ENCODE results near the gene SCAMP2.

SCAMP2 gene

DNA sequence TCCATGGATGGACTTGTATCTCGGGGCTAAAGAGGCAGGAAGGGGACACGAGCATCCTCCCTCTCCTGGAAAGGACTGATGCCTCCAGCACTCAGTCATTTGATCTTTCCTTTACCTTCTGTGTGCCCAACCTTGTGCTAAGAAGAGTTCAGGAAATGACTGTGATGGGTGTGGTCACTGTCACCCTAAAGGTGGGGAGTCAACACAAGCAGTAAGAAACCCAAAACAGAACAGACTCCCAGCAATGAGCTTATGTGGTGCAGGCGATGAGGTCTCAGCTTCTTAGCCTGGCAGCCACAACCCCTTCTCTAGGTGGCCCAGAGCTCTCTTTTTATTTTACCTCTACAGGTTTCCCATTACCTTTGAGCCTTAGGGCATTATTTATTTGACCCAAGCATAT, 20.5 kb upstream of the SCAMP2 start:
- TF ChIP-seq, protein P1, sequence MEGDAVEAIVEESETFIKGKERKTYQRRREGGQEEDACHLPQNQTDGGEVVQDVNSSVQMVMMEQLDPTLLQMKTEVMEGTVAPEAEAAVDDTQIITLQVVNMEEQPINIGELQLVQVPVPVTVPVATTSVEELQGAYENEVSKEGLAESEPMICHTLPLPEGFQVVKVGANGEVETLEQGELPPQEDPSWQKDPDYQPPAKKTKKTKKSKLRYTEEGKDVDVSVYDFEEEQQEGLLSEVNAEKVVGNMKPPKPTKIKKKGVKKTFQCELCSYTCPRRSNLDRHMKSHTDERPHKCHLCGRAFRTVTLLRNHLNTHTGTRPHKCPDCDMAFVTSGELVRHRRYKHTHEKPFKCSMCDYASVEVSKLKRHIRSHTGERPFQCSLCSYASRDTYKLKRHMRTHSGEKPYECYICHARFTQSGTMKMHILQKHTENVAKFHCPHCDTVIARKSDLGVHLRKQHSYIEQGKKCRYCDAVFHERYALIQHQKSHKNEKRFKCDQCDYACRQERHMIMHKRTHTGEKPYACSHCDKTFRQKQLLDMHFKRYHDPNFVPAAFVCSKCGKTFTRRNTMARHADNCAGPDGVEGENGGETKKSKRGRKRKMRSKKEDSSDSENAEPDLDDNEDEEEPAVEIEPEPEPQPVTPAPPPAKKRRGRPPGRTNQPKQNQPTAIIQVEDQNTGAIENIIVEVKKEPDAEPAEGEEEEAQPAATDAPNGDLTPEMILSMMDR (conservative IDR thresholded peaks at IDR 0.05; ENCODE audit: low read depth, low read length) = no peak
- Histone ChIP-seq H3K4me1 (ENCODE audit: low read depth, poor library complexity, severe bottlenecking) (peaks cover 15% of the 10 kb centered on the region), H3K9ac (no peak overlapping the region), H2AFZ (ENCODE audit: low read depth) (no peak overlapping the region), H3K4me2 (no peak overlapping the region), H3K27me3 (ENCODE audit: insufficient read depth, low read depth) (no peaks in the 10 kb centered on the region), H3K79me2 (ENCODE audit: insufficient read depth, low read depth) (no peaks in the 10 kb centered on the region), H3K27ac (no peak overlapping the region), H4K20me1 (ENCODE audit: insufficient read depth) (no peaks in the 10 kb centered on the region), H3K4me3 (IDR thresholded peaks at IDR 0.05; ENCODE audit: insufficient read depth, low read depth, low read length) (no peak overlapping the region), H3K36me3 (ENCODE audit: insufficient read depth) (no peaks in the 10 kb centered on the region; the same call in 1 of the 2 replicates)

DNA sequence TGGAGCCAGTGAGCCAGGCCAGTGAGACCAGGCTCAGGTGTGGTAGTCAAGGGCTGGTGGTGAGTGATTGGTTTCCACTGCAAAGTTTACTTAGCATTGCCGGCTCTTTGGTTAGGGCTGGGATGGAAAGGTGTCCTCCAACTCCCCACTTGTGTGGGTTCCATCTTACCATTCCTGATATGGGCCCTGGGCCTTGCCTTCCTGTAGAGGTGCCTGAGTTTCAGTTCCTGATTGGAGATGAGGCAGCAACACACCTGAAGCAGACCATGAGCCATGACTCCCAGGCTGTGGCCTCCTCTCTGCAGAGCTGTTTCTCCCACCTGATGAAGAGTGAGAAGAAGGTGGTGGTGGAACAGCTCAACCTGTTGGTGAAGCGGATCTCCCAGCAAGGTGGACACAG, 19.8 kb upstream of the SCAMP2 start:
- no peak overlapping the region for H3K4me2 ChIP-seq
- H3K9ac ChIP-seq = no peak overlapping the region
- no peak overlapping the region for H2AFZ ChIP-seq (ENCODE audit: low read depth)
- H3K4me3 ChIP-seq (IDR thresholded peaks at IDR 0.05; ENCODE audit: insufficient read depth, low read depth, low read length) = no peak overlapping the region
- H3K27me3 ChIP-seq (ENCODE audit: insufficient read depth, low read depth) = no peaks in the 10 kb centered on the region
- H3K27ac ChIP-seq = no peak overlapping the region
- H4K20me1 ChIP-seq (ENCODE audit: insufficient read depth) = no peaks in the 10 kb centered on the region
- no peaks in the 10 kb centered on the region for H3K79me2 ChIP-seq (ENCODE audit: insufficient read depth, low read depth)
- H3K36me3 ChIP-seq (ENCODE audit: insufficient read depth) = no peaks in the 10 kb centered on the region; the same call in 1 of the 2 replicates
- TF ChIP-seq, protein P1 (conservative IDR thresholded peaks at IDR 0.05; ENCODE audit: low read depth, low read length) = no peak
- peaks cover 14% of the 10 kb centered on the region for H3K4me1 ChIP-seq (ENCODE audit: low read depth, poor library complexity, severe bottlenecking)

DNA sequence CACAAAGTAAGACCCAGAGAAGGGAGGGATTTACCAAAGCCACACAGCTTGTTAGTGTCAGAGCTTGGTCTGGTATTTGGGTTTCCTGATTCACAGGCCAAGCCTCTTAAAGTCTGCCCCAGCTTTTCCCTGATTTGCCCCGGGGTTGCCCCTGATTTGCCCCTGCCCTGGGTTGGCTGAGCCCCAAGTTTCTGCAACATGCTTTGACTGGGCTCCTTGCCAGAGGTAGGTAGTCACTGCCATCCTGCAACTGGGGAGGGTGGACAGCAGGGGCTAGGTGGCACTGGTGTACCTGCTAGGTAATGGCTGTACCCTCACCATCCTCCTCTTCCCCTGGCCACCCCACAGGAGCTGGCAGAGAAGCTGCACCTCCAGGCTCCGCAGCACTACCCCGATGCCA, 19.1 kb upstream of the SCAMP2 start:
- no peak overlapping the region for H2AFZ ChIP-seq (ENCODE audit: low read depth)
- H3K27ac ChIP-seq = no peak overlapping the region
- no peaks in the 10 kb centered on the region; the same call in 1 of the 2 replicates for H3K36me3 ChIP-seq (ENCODE audit: insufficient read depth)
- H3K4me1 ChIP-seq (ENCODE audit: low read depth, poor library complexity, severe bottlenecking) = peaks cover 14% of the 10 kb centered on the region
- H3K27me3 ChIP-seq (ENCODE audit: insufficient read depth, low read depth) = no peaks in the 10 kb centered on the region
- no peaks in the 10 kb centered on the region for H3K79me2 ChIP-seq (ENCODE audit: insufficient read depth, low read depth)
- H3K4me2 ChIP-seq = no peak overlapping the region
- H3K4me3 ChIP-seq (IDR thresholded peaks at IDR 0.05; ENCODE audit: insufficient read depth, low read depth, low read length) = no peak overlapping the region
- TF ChIP-seq, protein P1 (conservative IDR thresholded peaks at IDR 0.05; ENCODE audit: low read depth, low read length) = no peak
- no peak overlapping the region for H3K9ac ChIP-seq
- no peaks in the 10 kb centered on the region for H4K20me1 ChIP-seq (ENCODE audit: insufficient read depth)

DNA sequence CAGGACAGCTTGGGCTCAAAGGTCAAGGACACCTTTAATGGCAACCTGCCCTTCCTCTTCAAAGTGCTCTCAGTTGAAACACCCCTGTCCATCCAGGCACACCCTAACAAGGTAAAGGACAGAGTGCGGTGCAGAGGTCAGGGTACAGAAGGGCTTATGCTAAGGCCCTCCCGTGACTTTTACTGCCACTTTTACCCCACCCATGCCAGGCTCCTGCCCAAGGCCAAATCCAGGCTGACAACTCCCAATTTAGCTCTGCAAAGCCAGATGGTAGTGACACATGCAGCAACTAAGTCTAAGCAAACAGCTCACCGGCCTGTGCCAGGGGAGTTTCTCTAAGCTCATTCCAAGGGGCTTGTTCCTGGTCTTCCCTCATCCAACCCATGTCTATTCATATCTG, 18.3 kb upstream of the SCAMP2 start:
- no peak overlapping the region for H3K27ac ChIP-seq
- H3K4me1 ChIP-seq (ENCODE audit: low read depth, poor library complexity, severe bottlenecking) = peaks cover 14% of the 10 kb centered on the region
- no peaks in the 10 kb centered on the region; the same call in 1 of the 2 replicates for H3K36me3 ChIP-seq (ENCODE audit: insufficient read depth)
- no peak overlapping the region for H3K9ac ChIP-seq
- no peak overlapping the region for H2AFZ ChIP-seq (ENCODE audit: low read depth)
- H4K20me1 ChIP-seq (ENCODE audit: insufficient read depth) = no peaks in the 10 kb centered on the region
- no peaks in the 10 kb centered on the region for H3K27me3 ChIP-seq (ENCODE audit: insufficient read depth, low read depth)
- no peak overlapping the region for H3K4me3 ChIP-seq (IDR thresholded peaks at IDR 0.05; ENCODE audit: insufficient read depth, low read depth, low read length)
- TF ChIP-seq, protein P1 (conservative IDR thresholded peaks at IDR 0.05; ENCODE audit: low read depth, low read length) = no peak
- no peaks in the 10 kb centered on the region for H3K79me2 ChIP-seq (ENCODE audit: insufficient read depth, low read depth)
- H3K4me2 ChIP-seq = no peak overlapping the region
